ENCODE measurements around the gene MYO16. TPM values are rescaled to one million over a fixed set of nuclear protein-coding genes. Genes with fewer than 3 reads are reported as not detected.

Gene MYO16
- polyA plus RNA-seq (2013, experiment 1 of 4), result 1.4 TPM
- polyA plus RNA-seq (2013, experiment 2 of 4), result 0.96 TPM
- 0.75 TPM for polyA plus RNA-seq (2013, experiment 3 of 4)
- polyA plus RNA-seq (2013, experiment 4 of 4), result 1.2 TPM

DNA sequence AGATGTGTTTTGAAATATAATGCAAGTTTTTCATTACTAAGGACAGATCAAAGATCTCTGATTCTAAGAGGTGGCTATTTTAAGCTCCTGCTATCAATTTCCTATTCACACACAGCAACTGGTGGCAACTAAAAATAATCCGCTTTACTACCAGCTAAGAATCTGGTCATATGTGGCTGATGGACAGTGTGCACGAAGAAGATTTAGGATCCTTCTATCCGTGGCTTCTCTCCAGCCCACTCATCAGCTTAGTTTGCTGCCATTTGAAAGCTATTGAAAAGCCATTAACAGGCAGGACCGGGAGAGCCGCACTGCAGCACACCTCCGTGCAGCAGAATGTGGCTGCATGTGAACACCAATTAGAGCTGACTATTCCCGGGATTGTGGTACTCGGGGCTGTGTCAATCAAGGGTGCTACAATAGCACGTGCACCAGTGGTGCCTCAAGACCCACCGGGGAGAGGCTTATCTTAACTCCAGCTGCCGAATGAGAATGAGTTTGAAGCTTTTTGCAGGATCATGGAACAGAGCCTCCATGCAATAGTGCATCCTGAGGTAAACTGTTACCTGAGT is at the start of gene MYO16:
Gene MYO16 (plus strand): TSS at position 431 of the 572 bp plus-strand sequence. CDS start 234 bp downstream, outside the sequence.
- Histone ChIP-seq H3K4me1 (ENCODE audit: control insufficient read depth, insufficient read depth, low read length) (peaks cover 3% of the 10 kb centered on the region), H3K9me3 (ENCODE audit: control insufficient read depth, low read length) (no peaks in the 10 kb centered on the region), H3K36me3 (ENCODE audit: control insufficient read depth, insufficient read depth, low read length) (no peaks in the 10 kb centered on the region), H3K4me3 (ENCODE audit: insufficient read depth, low read depth, low read length) (no peak within 1 kb of the TSS), H3K27me3 (ENCODE audit: control insufficient read depth, insufficient read depth, low read length, poor library complexity, severe bottlenecking) (no peaks in the 10 kb centered on the region), H3K27ac (ENCODE audit: insufficient read depth, low read depth, low read length, poor library complexity, severe bottlenecking) (no peak within 1 kb of the TSS)
- WGBS, 2 experiments, result 34 to 36% methylated on average over 11 of the region's 11 CpGs

DNA sequence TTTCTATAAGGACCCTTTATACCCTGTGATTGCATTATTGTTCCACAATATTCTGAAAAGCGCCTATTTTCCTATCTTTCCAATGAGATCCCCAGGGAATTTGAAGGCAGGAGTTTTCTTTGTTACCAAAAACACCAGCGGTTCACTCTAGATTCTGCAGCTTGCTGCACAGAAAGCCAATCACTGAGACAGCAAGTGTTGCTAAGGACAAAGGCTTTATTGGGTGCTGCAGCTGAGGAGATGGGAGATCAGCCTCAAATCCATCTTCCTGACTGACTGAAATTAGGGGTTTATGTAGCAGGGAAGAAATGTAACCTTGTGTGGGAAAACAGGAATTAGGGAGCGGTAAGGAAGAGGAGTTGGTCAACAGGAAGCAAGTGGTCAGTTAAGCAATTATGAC is 42.6 kb upstream of the MYO16 start:
- H3K36me3 ChIP-seq (ENCODE audit: control insufficient read depth, insufficient read depth, low read length), result no peaks in the 10 kb centered on the region
- WGBS, 2 experiments, result 73 to 78% methylated on average over 3 of the region's 3 CpGs
- H3K9me3 ChIP-seq (ENCODE audit: control insufficient read depth, low read length), result no peaks in the 10 kb centered on the region
- no peaks in the 10 kb centered on the region for H3K4me1 ChIP-seq (ENCODE audit: control insufficient read depth, insufficient read depth, low read length)
- H3K27ac ChIP-seq (ENCODE audit: insufficient read depth, low read depth, low read length, poor library complexity, severe bottlenecking), result no peak overlapping the region
- no peaks in the 10 kb centered on the region for H3K27me3 ChIP-seq (ENCODE audit: control insufficient read depth, insufficient read depth, low read length, poor library complexity, severe bottlenecking)
- H3K4me3 ChIP-seq (ENCODE audit: insufficient read depth, low read depth, low read length), result no peak overlapping the region

DNA sequence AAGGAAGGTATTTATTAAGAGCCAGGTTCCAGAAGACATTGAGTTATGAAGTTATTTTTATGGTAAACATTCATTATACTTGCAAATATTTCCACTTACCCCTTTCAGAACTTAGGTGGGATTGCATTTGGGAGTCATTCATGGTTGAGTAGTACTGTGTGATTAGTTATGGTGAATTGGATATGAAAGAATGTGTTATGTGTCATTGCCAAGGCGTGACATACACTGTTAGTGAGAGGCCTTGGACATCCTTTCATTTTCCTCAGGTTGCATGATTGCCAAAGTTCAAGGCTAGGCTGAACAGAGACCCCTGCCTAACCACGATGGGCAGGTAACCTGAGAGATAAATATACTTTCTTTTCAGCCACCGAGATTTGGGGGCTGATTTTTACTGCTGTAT is 40.9 kb upstream of the MYO16 start:
- 88 to 91% methylated on average over 3 of the region's 3 CpGs for WGBS, 2 experiments
- no peaks in the 10 kb centered on the region for H3K9me3 ChIP-seq (ENCODE audit: control insufficient read depth, low read length)
- H3K4me1 ChIP-seq (ENCODE audit: control insufficient read depth, insufficient read depth, low read length), result no peaks in the 10 kb centered on the region
- H3K27me3 ChIP-seq (ENCODE audit: control insufficient read depth, insufficient read depth, low read length, poor library complexity, severe bottlenecking), result peaks cover 7% of the 10 kb centered on the region
- no peak overlapping the region for H3K27ac ChIP-seq (ENCODE audit: insufficient read depth, low read depth, low read length, poor library complexity, severe bottlenecking)
- no peak overlapping the region for H3K4me3 ChIP-seq (ENCODE audit: insufficient read depth, low read depth, low read length)
- H3K36me3 ChIP-seq (ENCODE audit: control insufficient read depth, insufficient read depth, low read length), result no peaks in the 10 kb centered on the region

DNA sequence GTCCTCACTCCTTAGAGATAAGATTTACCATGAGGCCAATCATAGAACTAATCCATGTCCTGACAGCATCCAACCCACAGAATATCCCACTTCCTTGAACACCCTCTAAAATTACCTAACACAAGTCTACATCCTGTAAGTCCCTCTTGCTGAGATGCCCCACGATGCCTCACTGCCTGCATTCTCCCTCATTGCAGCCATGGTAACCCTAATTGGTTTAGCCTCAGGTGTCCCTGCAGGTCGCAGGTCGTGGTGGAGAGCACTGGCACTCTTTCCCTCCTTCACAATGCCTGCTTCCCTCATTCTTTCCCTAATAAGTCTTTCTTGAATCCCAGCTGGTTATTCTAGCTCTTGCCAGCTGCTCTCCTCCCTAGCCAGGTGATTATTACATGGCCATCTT is 35.3 kb upstream of the MYO16 start:
- WGBS, 2 experiments, result 27 to 30% methylated on average over 3 of the region's 3 CpGs
- no peaks in the 10 kb centered on the region for H3K9me3 ChIP-seq (ENCODE audit: control insufficient read depth, low read length)
- no peak overlapping the region for H3K27ac ChIP-seq (ENCODE audit: insufficient read depth, low read depth, low read length, poor library complexity, severe bottlenecking)
- H3K4me3 ChIP-seq (ENCODE audit: insufficient read depth, low read depth, low read length), result no peak overlapping the region
- peaks cover 14% of the 10 kb centered on the region for H3K4me1 ChIP-seq (ENCODE audit: control insufficient read depth, insufficient read depth, low read length)
- peaks cover 21% of the 10 kb centered on the region for H3K27me3 ChIP-seq (ENCODE audit: control insufficient read depth, insufficient read depth, low read length, poor library complexity, severe bottlenecking)
- no peaks in the 10 kb centered on the region for H3K36me3 ChIP-seq (ENCODE audit: control insufficient read depth, insufficient read depth, low read length)

DNA sequence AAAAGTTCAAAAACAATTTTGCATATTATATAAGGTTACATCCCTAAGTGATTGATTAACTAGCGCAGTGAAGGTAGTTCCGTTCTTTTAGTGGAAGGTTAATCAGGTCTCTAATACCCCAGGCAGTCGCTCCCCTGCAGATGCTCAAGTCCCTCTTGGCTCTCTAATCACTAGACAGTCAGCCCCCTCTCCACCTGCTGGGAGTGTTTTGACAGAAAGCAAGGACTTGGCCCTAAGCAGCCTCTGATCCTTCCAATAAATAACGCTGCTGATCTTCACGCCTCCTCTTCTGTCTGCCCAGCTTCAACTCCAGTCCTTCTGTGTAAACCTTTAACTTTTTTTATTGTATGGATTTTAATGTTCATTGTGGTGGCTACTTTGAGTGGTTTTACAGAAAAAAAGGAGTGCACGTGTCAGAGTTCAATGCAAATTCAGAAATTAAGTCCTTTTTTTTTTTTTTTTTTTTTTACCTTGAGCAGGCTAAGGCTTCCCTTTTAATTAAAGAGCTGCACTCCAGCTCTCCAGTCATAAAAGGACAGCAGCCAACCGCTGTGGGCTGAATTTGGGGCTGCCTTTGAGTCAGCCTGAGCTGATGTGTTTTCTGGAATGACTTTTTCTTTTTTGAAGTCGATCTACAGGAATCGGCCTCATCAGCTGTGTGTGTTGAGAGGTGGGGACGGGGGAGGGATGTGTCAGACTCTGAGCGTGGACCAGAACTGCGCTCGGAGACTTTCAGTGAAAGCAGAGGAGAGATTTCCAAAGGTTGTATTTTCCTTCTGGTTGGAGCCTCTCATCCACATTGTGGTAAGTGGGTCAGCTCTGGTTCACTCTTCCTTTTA is 33.8 kb upstream of the MYO16 start:
- Histone ChIP-seq H3K9me3 (ENCODE audit: control insufficient read depth, low read length) (no peaks in the 10 kb centered on the region), H3K36me3 (ENCODE audit: control insufficient read depth, insufficient read depth, low read length) (no peaks in the 10 kb centered on the region), H3K27me3 (ENCODE audit: control insufficient read depth, insufficient read depth, low read length, poor library complexity, severe bottlenecking) (peaks cover 21% of the 10 kb centered on the region), H3K27ac (ENCODE audit: insufficient read depth, low read depth, low read length, poor library complexity, severe bottlenecking) (no peak overlapping the region), H3K4me1 (ENCODE audit: control insufficient read depth, insufficient read depth, low read length) (peaks cover 14% of the 10 kb centered on the region), H3K4me3 (ENCODE audit: insufficient read depth, low read depth, low read length) (no peak overlapping the region)
- WGBS, 2 experiments, result 66 to 68% methylated on average over 12 to 13 of the region's 13 CpGs

DNA sequence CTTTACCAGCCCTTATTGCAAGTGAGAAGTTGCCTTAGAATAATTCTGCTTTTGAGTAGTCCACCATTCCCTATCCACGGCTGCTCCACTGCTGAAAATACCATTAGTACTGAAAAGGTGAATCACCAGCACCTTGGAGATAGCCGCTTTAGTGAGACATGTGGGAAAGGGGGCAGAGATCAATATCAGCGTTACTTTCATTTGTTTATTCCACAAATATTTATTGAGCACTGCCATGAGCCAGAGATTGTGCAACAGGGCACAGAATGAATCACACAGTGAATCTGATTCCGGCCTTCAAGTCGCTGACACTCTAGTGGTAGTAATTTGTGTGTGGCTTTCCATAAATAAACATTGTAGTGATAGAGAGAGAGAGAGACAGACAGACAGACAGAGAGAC is 31.5 kb upstream of the MYO16 start:
- Histone ChIP-seq H3K4me3 (ENCODE audit: insufficient read depth, low read depth, low read length) (no peak overlapping the region), H3K9me3 (ENCODE audit: control insufficient read depth, low read length) (no peaks in the 10 kb centered on the region), H3K36me3 (ENCODE audit: control insufficient read depth, insufficient read depth, low read length) (no peaks in the 10 kb centered on the region), H3K27me3 (ENCODE audit: control insufficient read depth, insufficient read depth, low read length, poor library complexity, severe bottlenecking) (peaks cover 19% of the 10 kb centered on the region), H3K4me1 (ENCODE audit: control insufficient read depth, insufficient read depth, low read length) (peaks cover 14% of the 10 kb centered on the region), H3K27ac (ENCODE audit: insufficient read depth, low read depth, low read length, poor library complexity, severe bottlenecking) (no peak overlapping the region)
- 85 to 89% methylated on average over 5 of the region's 5 CpGs for WGBS, 2 experiments

DNA sequence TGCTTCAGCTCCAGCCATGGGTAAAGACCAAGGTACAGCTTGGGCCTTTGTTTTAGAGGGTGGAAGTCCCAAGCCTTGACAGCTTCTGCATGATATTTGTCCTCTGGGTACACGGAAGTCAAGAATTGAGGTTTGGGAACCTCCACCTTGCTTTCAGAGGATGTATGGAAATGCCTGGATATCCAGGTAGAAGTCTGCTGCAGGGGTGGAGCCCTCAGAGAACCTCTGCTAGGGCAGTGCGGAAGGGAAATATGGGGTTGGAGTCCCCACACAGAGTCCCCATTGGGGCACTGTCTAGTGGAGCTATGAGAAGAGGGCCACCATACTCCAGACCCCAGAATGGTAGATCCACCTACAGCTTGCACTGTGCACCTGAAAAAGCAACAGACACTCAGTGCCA is 23.0 kb upstream of the MYO16 start:
- Histone ChIP-seq H3K4me3 (ENCODE audit: insufficient read depth, low read depth, low read length) (no peak overlapping the region), H3K27me3 (ENCODE audit: control insufficient read depth, insufficient read depth, low read length, poor library complexity, severe bottlenecking) (no peaks in the 10 kb centered on the region), H3K9me3 (ENCODE audit: control insufficient read depth, low read length) (peaks cover 8% of the 10 kb centered on the region), H3K4me1 (ENCODE audit: control insufficient read depth, insufficient read depth, low read length) (no peaks in the 10 kb centered on the region), H3K27ac (ENCODE audit: insufficient read depth, low read depth, low read length, poor library complexity, severe bottlenecking) (no peak overlapping the region), H3K36me3 (ENCODE audit: control insufficient read depth, insufficient read depth, low read length) (no peaks in the 10 kb centered on the region)
- WGBS, 2 experiments, result 84 to 96% methylated on average over 2 of the region's 2 CpGs

DNA sequence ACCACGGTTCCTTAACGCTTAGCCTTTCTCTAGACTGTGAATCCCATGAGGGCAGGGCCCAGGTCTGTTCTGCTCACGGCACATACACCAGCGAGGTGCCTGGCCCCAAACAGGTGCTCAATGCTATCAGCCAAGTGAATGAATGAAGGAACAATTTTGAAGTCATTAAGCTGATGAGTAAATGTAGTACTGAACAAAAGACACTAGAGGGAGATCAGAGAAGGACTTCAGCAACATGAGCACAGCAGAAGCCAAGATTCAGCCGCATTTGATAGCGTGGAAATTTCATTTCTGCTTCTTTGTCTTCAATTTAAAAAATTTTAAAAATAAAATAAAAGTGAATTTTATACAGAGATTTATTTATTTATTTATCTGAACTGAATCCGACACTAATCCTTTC is 20.1 kb upstream of the MYO16 start:
- Histone ChIP-seq H3K27me3 (ENCODE audit: control insufficient read depth, insufficient read depth, low read length, poor library complexity, severe bottlenecking) (no peaks in the 10 kb centered on the region), H3K36me3 (ENCODE audit: control insufficient read depth, insufficient read depth, low read length) (no peaks in the 10 kb centered on the region), H3K9me3 (ENCODE audit: control insufficient read depth, low read length) (peaks cover 8% of the 10 kb centered on the region), H3K4me3 (ENCODE audit: insufficient read depth, low read depth, low read length) (no peak overlapping the region), H3K27ac (ENCODE audit: insufficient read depth, low read depth, low read length, poor library complexity, severe bottlenecking) (no peak overlapping the region), H3K4me1 (ENCODE audit: control insufficient read depth, insufficient read depth, low read length) (no peaks in the 10 kb centered on the region)
- WGBS, 2 experiments, result 82 to 90% methylated on average over 5 to 6 of the region's 7 CpGs

DNA sequence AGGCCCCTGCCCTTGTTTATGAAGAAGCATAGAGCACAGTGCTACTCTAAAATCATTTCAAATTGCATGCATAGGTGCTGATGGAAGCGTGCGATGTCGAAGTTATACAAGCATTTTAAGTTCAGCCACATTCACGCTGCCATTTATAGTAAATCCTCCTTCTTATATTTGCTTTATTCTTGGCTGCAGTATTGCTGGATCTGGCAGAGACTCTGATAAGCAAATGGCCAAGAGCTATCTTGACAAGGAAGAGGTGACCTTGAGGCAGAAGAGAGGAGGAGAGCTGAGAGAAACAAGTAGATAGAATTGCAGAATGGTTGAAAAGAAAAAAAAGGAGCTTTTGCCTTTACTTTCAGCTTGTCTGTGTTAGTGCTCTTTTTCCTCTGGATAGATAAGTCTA is 18.9 kb upstream of the MYO16 start:
- Histone ChIP-seq H3K27ac (ENCODE audit: insufficient read depth, low read depth, low read length, poor library complexity, severe bottlenecking) (no peak overlapping the region), H3K36me3 (ENCODE audit: control insufficient read depth, insufficient read depth, low read length) (no peaks in the 10 kb centered on the region), H3K27me3 (ENCODE audit: control insufficient read depth, insufficient read depth, low read length, poor library complexity, severe bottlenecking) (no peaks in the 10 kb centered on the region), H3K4me3 (ENCODE audit: insufficient read depth, low read depth, low read length) (no peak overlapping the region), H3K9me3 (ENCODE audit: control insufficient read depth, low read length) (peaks cover 8% of the 10 kb centered on the region), H3K4me1 (ENCODE audit: control insufficient read depth, insufficient read depth, low read length) (no peaks in the 10 kb centered on the region)
- WGBS, 2 experiments, result 93 to 100% methylated on average over 4 of the region's 4 CpGs

DNA sequence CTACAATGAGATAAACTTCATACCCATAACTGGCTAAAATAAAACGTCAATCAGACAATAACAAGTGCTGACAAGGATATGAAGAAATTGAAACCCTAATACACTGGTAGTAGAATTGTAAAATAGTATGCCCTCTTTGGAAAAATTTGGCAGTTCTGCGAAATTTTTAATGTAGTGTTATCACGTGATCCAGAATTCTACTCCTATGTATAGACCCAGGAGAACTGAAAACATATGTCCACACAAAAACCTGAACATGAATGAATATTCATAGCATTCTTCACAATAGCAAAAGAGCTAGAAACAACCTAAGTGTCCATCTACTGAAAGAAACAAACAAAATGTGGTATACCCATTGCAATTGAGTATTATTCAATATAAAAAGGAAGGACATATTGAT is 14.2 kb upstream of the MYO16 start:
- H3K27me3 ChIP-seq (ENCODE audit: control insufficient read depth, insufficient read depth, low read length, poor library complexity, severe bottlenecking), result no peaks in the 10 kb centered on the region
- H3K4me1 ChIP-seq (ENCODE audit: control insufficient read depth, insufficient read depth, low read length), result peaks cover 5% of the 10 kb centered on the region
- no peaks in the 10 kb centered on the region for H3K9me3 ChIP-seq (ENCODE audit: control insufficient read depth, low read length)
- no peak overlapping the region for H3K4me3 ChIP-seq (ENCODE audit: insufficient read depth, low read depth, low read length)
- 90 to 95% methylated on average over 2 to 3 of the region's 3 CpGs for WGBS, 2 experiments
- H3K36me3 ChIP-seq (ENCODE audit: control insufficient read depth, insufficient read depth, low read length), result no peaks in the 10 kb centered on the region
- no peak overlapping the region for H3K27ac ChIP-seq (ENCODE audit: insufficient read depth, low read depth, low read length, poor library complexity, severe bottlenecking)

All from ectodermal cell (in vitro differentiated cells).